WTC11 (cell line): ENCODE data around the gene AMER3. TPM values are rescaled to one million over a fixed set of nuclear protein-coding genes. Genes with fewer than 3 reads are reported as not detected.

Experiments
- ATAC-seq: fragments of 200-7000 bp; cut with Tn5 transposase; 2 replicates; pipeline ENCODE4 v1.10.0; 2021; ENCODE audit warnings: mild to moderate bottlenecking, moderate library complexity
- CTCF ChIA-PET: fragments of 300-600 bp; sonication (Branson Sonifier 250); formaldehyde crosslinking; loops from one replicate; lab custom pipeline; 2021; ENCODE audit warnings: antibody characterized with exemption; lab: Charles Lee
- POLR2A ChIA-PET: fragments of 350-600 bp; sonication (Branson Sonifier 250); formaldehyde crosslinking; loops from one replicate; lab custom pipeline; 2021; ENCODE audit warnings: antibody characterized with exemption; lab: Charles Lee
- DNase-seq: peaks from one replicate; pipeline ENCODE4 v3.0.0; 2021; ENCODE audit warnings: low spot score
- H3K27ac Mint-ChIP-seq: 2 replicates; pipeline ENCODE4 v1.8.0; 2021; ENCODE audit warnings: mixed read lengths
- H3K27me3 Mint-ChIP-seq: 2 replicates; pipeline ENCODE4 v1.8.0; 2021; ENCODE audit warnings: low read depth, mild to moderate bottlenecking, moderate library complexity, mixed read lengths
- H3K36me3 Mint-ChIP-seq: 2 replicates; pipeline ENCODE4 v1.8.0; 2021; ENCODE audit warnings: mixed read lengths
- H3K4me1 Mint-ChIP-seq: 2 replicates; pipeline ENCODE4 v1.8.0; 2022; ENCODE audit warnings: mixed read lengths
- H3K4me3 Mint-ChIP-seq: 2 replicates; pipeline ENCODE4 v1.8.0; 2021; ENCODE audit warnings: mild to moderate bottlenecking, moderate library complexity, mixed read lengths
- H3K9me3 Mint-ChIP-seq: 2 replicates; pipeline ENCODE4 v1.8.0; 2021; ENCODE audit warnings: mixed read lengths
- E2F4 ChIP-seq: sonication (generic); formaldehyde crosslinking; IDR thresholded peaks from 2 replicates; pipeline ENCODE4 v1.8.1; 2022; ENCODE audit warnings: low read depth, mild to moderate bottlenecking, moderate library complexity, missing genetic modification reagents, borderline replicate concordance
- ELF4 ChIP-seq: sonication (generic); formaldehyde crosslinking; IDR thresholded peaks from 2 replicates; pipeline ENCODE4 v1.8.1; 2022; ENCODE audit warnings: low read depth, mild to moderate bottlenecking, moderate library complexity, missing genetic modification reagents
- HMGXB4 ChIP-seq: sonication (generic); formaldehyde crosslinking; IDR thresholded peaks from 2 replicates; pipeline ENCODE4 v1.8.1; 2023; ENCODE audit warnings: mild to moderate bottlenecking, moderate library complexity, missing genetic modification reagents
- KAT7 ChIP-seq: sonication (generic); formaldehyde crosslinking; IDR thresholded peaks from 2 replicates; pipeline ENCODE4 v1.8.1; 2023; ENCODE audit warnings: missing genetic modification reagents, mild to moderate bottlenecking, borderline replicate concordance
- MAX ChIP-seq: sonication (generic); formaldehyde crosslinking; IDR thresholded peaks from 2 replicates; pipeline ENCODE4 v1.8.0; 2022; ENCODE audit warnings: mild to moderate bottlenecking, missing genetic modification reagents
- MXD4 ChIP-seq: fragments of 250-450 bp; sonication (Bioruptor Pico); IDR thresholded peaks from 2 replicates; pipeline ENCODE4 v1.8.0; 2021; ENCODE audit warnings: mild to moderate bottlenecking, moderate library complexity, borderline replicate concordance
- MYBL2 ChIP-seq: sonication (generic); formaldehyde crosslinking; IDR thresholded peaks from 2 replicates; pipeline ENCODE4 v1.8.1; 2023; ENCODE audit warnings: mild to moderate bottlenecking, moderate library complexity, missing genetic modification reagents
- NFE2L1 ChIP-seq: sonication (generic); formaldehyde crosslinking; IDR thresholded peaks from 2 replicates; pipeline ENCODE4 v1.8.1; 2023; ENCODE audit warnings: missing genetic modification reagents
- OVOL2 ChIP-seq: fragments of 250-450 bp; sonication (Bioruptor Pico); IDR thresholded peaks from 2 replicates; pipeline ENCODE4 v1.9.0; 2021; ENCODE audit warnings: mild to moderate bottlenecking, borderline replicate concordance
- RORB ChIP-seq: fragments of 250-450 bp; sonication (Bioruptor Pico); IDR thresholded peaks from 2 replicates; pipeline ENCODE4 v1.9.0; 2021; ENCODE audit warnings: mild to moderate bottlenecking
- TEAD4 ChIP-seq: sonication (generic); formaldehyde crosslinking; IDR thresholded peaks from 2 replicates; pipeline ENCODE4 v1.8.0; 2022; ENCODE audit warnings: mild to moderate bottlenecking, missing genetic modification reagents
- TP53 ChIP-seq: sonication (generic); formaldehyde crosslinking; IDR thresholded peaks from 2 replicates; pipeline ENCODE4 v1.8.1; 2023; ENCODE audit warnings: mild to moderate bottlenecking, missing genetic modification reagents
- USF2 ChIP-seq: sonication (generic); formaldehyde crosslinking; IDR thresholded peaks from 2 replicates; pipeline ENCODE4 v1.8.1; 2023; ENCODE audit warnings: mild to moderate bottlenecking, missing genetic modification reagents, moderate library complexity
- ZBTB21 ChIP-seq: sonication (generic); formaldehyde crosslinking; IDR thresholded peaks from 2 replicates; pipeline ENCODE4 v1.8.1; 2023; ENCODE audit warnings: mild to moderate bottlenecking, missing genetic modification reagents, borderline replicate concordance
- ZMAT4 ChIP-seq: fragments of 250-450 bp; sonication (Bioruptor Pico); IDR thresholded peaks from 2 replicates; pipeline ENCODE4 v1.9.0; 2021; ENCODE audit warnings: mild to moderate bottlenecking
- ZNF281 ChIP-seq: sonication (generic); formaldehyde crosslinking; IDR thresholded peaks from 2 replicates; pipeline ENCODE4 v1.8.0; 2023; ENCODE audit warnings: mild to moderate bottlenecking, missing genetic modification reagents
- ZNF317 ChIP-seq: sonication (generic); formaldehyde crosslinking; IDR thresholded peaks from 2 replicates; pipeline ENCODE4 v1.8.1; 2023; ENCODE audit warnings: low read depth, mild to moderate bottlenecking, moderate library complexity, missing genetic modification reagents, borderline replicate concordance
- ZNF423 ChIP-seq: fragments of 250-450 bp; sonication (Bioruptor Pico); IDR thresholded peaks from 2 replicates; pipeline ENCODE4 v2.1.2; 2022; ENCODE audit warnings: mild to moderate bottlenecking, moderate library complexity
- total RNA-seq: library from RNA; stranded (reverse); gene quantifications from 3 replicates; pipeline ENCODE4 v1.2.3, GENCODE V29; 2021

AMER3 gene
- total RNA-seq, 1 experiment from 2014 or later, result 0.13 TPM

- no peak for TF ChIP-seq E2F4
- TF ChIP-seq ZNF281 (CRISPR knock-in tag), result no peak
- TF ChIP-seq TEAD4, result no peak
- H3K36me3 Mint-ChIP-seq, result no peaks in the 10 kb centered on the region
- no peaks in the 10 kb centered on the region for H3K4me1 Mint-ChIP-seq
- ChIA-PET POLR2A (no interaction called here), CTCF (no interaction called here)
- no peaks in the 10 kb centered on the region for H3K27me3 Mint-ChIP-seq
- no peak for DNase-seq
- ATAC-seq, result no peak
- H3K9me3 Mint-ChIP-seq, result no peaks in the 10 kb centered on the region
- H3K4me3 Mint-ChIP-seq, result no peak overlapping the region
- no peak overlapping the region for H3K27ac Mint-ChIP-seq
Observed at GRCh38 chr2:130765464-130765863, 10.1 kb downstream of the AMER3 start.

- H3K4me1 Mint-ChIP-seq, result peaks cover 3% of the 10 kb centered on the region; the same call in 1 of the 2 replicates
- H3K9me3 Mint-ChIP-seq, result no peaks in the 10 kb centered on the region
- POLR2A ChIA-PET, result no interaction called here
- H3K27ac Mint-ChIP-seq, result no peak overlapping the region
- H3K27me3 Mint-ChIP-seq, result no peaks in the 10 kb centered on the region
- CTCF ChIA-PET, result no interaction called here
- no peaks in the 10 kb centered on the region for H3K36me3 Mint-ChIP-seq
- no peak for TF ChIP-seq HMGXB4
- no peak for TF ChIP-seq KAT7 (CRISPR knock-in tag)
- TF ChIP-seq E2F4, result no peak
- TF ChIP-seq TP53 (CRISPR knock-in tag), result no peak
- TF ChIP-seq ELF4 (CRISPR knock-in tag), result no peak
- TF ChIP-seq ZMAT4 (CRISPR knock-in tag), result no peak
- TF ChIP-seq ZNF317 (CRISPR knock-in tag), result no peak
- no peak for TF ChIP-seq MYBL2
- TF ChIP-seq MXD4, result no peak
- no peak for TF ChIP-seq USF2 (CRISPR knock-in tag)
- TF ChIP-seq OVOL2 (CRISPR knock-in tag), result no peak
- TF ChIP-seq ZBTB21, result no peak
- no peak for TF ChIP-seq RORB (CRISPR knock-in tag)
- no peak for TF ChIP-seq NFE2L1 (CRISPR knock-in tag)
- TF ChIP-seq ZNF423 (CRISPR knock-in tag), result no peak
- TF ChIP-seq MAX (CRISPR knock-in tag), result no peak
- no peak for DNase-seq
- no peak for ATAC-seq
- no peak overlapping the region for H3K4me3 Mint-ChIP-seq
Observed at GRCh38 chr2:130766037-130766436, 10.7 kb downstream of the AMER3 start.
